ENCODE data around the gene PCID2.

GRCh38 chr13:113183450-113184129 lies 24.9 kb downstream of the PCID2 start:
- TF ChIP-seq POLR2AphosphoS5 (IDR thresholded peaks at IDR 0.05) = no peak
- TF ChIP-seq CTCF (IDR thresholded peaks at IDR 0.05) = no peak
- no peak for TF ChIP-seq EP300 (IDR thresholded peaks at IDR 0.05)
